ENCODE results near the gene ZNF385D. TPM values are rescaled to one million over a fixed set of nuclear protein-coding genes. Genes with fewer than 3 reads are reported as not detected.

ZNF385D gene
- total and polyA plus RNA-seq, 2 of the 13 experiments (the other 11 are each of a cell fraction or from before 2014, with no cell fraction given): not detected

DNA sequence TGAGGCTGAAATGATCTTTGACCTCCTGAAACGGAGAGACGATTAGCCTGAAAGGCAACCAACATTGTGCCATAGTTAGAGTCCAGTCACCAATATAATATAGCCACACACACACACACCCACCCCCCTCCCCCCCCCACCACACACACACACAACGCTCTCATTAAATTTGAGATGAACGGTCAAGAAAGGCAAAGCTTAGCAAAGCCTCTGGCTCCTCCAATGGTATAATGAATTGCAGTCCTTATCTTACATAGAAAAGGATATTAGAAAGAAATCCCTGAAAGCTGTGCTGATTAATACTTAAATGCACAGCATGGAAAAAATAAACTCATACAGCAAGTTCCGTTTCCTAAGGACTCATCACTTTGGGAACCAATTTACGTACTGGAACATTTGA, 876 bp upstream of the ZNF385D start:
- WGBS (ENCODE audit: low lambda C conversion rate): 34% methylated on average over 6 of the region's 6 CpGs
- H3K9ac ChIP-seq (ENCODE audit: insufficient read depth, low read depth, low read length): no peak overlapping the region
- ChIA-PET POLR2A (no interaction called here), CTCF (ENCODE audit: low intra/inter-chr PET ratio, low total read pairs) (no interaction called here)
- intact Hi-C loops (cut with micrococcal nuclease; ENCODE audit: unreplicated experiment) (loop anchor here (10.0 kb wide), 1 partner anchor 363 kb away; no protein-coding TSS in a partner anchor), in situ Hi-C loops (cut with HindIII; ENCODE audit: extremely low pct_ligation_motif_present, low pct_unique_long_range_greater_than_20kb) (no loop called here)
- no peak overlapping the region for H3K4me2 ChIP-seq (ENCODE audit: low read depth, low read length)
- H3K9me3 ChIP-seq (ENCODE audit: low read length): no peaks in the 10 kb centered on the region
- BruUV-seq (replicated peaks): no TSS peak
- no peaks in the 10 kb centered on the region for H4K20me1 ChIP-seq (ENCODE audit: insufficient read depth, low read length)
- ATAC-seq: no peak
- no peaks in the 10 kb centered on the region for H3K36me3 ChIP-seq (replicated peaks in 1 of 2; ENCODE audit: control insufficient read depth in 1 of 2, insufficient read depth in 2 of 2, low read length in 2 of 2)
- no peak for DNase-seq (ENCODE audit: low spot score)
- no peak overlapping the region for H3K4me3 ChIP-seq (replicated peaks in 1 of 3; ENCODE audit: insufficient read depth in 1 of 3, low read depth in 2 of 3, low read length in 3 of 3)
- no peaks in the 10 kb centered on the region for H3K4me1 ChIP-seq (ENCODE audit: insufficient read depth, low read length)
- H3K27ac ChIP-seq (ENCODE audit: extremely low read length, insufficient read depth, low read length): no peak overlapping the region
- H2AFZ ChIP-seq (ENCODE audit: low read length): no peak overlapping the region
- H3K79me2 ChIP-seq (ENCODE audit: insufficient read depth, low read length): no peaks in the 10 kb centered on the region
- no peak for FAIRE-seq
- 0 out of 5 replicates have a peak, but pooled peaks cover 0 to 4% of the 10 kb centered on the region in 2 experiments for H3K27me3 ChIP-seq (ENCODE audit: control insufficient read depth in 1 of 2, insufficient read depth in 2 of 2, low read length in 2 of 2)
- no peak for TF ChIP-seq PHF8 (CRISPR knock-in tag; IDR thresholded peaks at IDR 0.05)
- no peak for TF ChIP-seq ZNF777 (CRISPR knock-in tag; IDR thresholded peaks at IDR 0.05)
- TF ChIP-seq, protein P1, sequence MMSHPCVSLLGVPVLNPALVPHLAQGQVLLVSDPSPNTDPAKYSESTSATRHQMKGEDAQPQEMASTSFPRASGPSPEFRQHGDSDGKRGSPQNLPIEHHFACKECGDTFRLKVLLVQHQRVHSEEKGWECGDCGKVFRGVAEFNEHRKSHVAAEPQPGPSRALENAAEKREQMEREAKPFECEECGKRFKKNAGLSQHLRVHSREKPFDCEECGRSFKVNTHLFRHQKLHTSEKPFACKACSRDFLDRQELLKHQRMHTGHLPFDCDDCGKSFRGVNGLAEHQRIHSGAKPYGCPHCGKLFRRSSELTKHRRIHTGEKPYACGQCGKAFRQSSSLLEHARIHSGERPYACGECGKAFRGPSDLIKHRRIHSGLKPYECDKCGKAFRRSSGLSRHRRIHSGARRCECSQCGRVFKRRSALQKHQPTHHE (CRISPR knock-in tag; IDR thresholded peaks at IDR 0.05; ENCODE audit: borderline replicate concordance): no peak
- TF ChIP-seq ZNF367 (CRISPR knock-in tag; IDR thresholded peaks at IDR 0.05; ENCODE audit: borderline replicate concordance): no peak
- no peak for TF ChIP-seq TEAD2 (CRISPR knock-in tag; IDR thresholded peaks at IDR 0.05)

DNA sequence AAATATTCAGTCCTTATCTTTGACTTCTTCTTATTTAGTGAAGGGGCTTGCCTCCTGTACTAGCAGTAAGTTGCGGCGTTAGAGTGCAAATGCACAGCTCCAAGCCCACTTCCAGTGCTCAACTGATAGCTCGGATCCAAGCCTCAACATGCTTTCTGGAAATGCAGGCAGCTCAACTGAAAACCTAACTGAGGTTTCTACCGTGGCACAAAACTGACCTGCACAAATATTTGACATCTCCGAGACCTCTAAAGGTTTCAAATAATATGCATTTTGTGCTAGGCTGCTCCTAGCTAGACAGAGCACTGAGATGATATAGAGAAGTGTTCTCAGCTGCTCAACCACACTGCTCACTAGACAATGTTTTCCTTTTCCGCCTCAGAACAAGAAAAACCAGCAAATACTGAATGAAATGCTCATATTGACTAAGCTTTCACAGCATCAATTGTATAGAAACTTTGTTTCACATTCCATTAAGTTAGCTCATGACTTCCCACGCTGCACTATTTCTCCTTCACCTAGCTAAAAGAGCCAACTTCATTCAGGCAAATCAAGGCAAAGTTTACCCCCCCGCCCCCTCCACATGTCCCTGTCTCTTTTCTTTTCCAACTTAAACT, 822 bp downstream of the ZNF385D start:
- no peak overlapping the region for H3K9ac ChIP-seq (ENCODE audit: insufficient read depth, low read depth, low read length)
- no peak for ATAC-seq
- H3K9me3 ChIP-seq (ENCODE audit: low read length): no peaks in the 10 kb centered on the region
- no peak overlapping the region for H3K4me3 ChIP-seq (replicated peaks in 1 of 3; ENCODE audit: insufficient read depth in 1 of 3, low read depth in 2 of 3, low read length in 3 of 3)
- no peaks in the 10 kb centered on the region for H4K20me1 ChIP-seq (ENCODE audit: insufficient read depth, low read length)
- 0 out of 5 replicates have a peak, but pooled peaks cover 0 to 4% of the 10 kb centered on the region in 2 experiments for H3K27me3 ChIP-seq (ENCODE audit: control insufficient read depth in 1 of 2, insufficient read depth in 2 of 2, low read length in 2 of 2)
- no peak overlapping the region for H3K4me2 ChIP-seq (ENCODE audit: low read depth, low read length)
- no TSS peak for BruUV-seq (replicated peaks)
- 8% methylated on average over 8 of the region's 8 CpGs for WGBS (ENCODE audit: low lambda C conversion rate)
- intact Hi-C loops (cut with micrococcal nuclease; ENCODE audit: unreplicated experiment): loop anchor here (10.0 kb wide), 1 partner anchor 365 kb away; no protein-coding TSS in a partner anchor
- ChIA-PET CTCF (ENCODE audit: low intra/inter-chr PET ratio, low total read pairs) (no interaction called here), POLR2A (no interaction called here)
- in situ Hi-C loops (cut with HindIII; ENCODE audit: extremely low pct_ligation_motif_present, low pct_unique_long_range_greater_than_20kb): no loop called here
- no peak for FAIRE-seq
- no peaks in the 10 kb centered on the region for H3K36me3 ChIP-seq (replicated peaks in 1 of 2; ENCODE audit: control insufficient read depth in 1 of 2, insufficient read depth in 2 of 2, low read length in 2 of 2)
- H3K4me1 ChIP-seq (ENCODE audit: insufficient read depth, low read length): no peaks in the 10 kb centered on the region
- no peak for DNase-seq (ENCODE audit: low spot score)
- H2AFZ ChIP-seq (ENCODE audit: low read length): no peak overlapping the region
- no peaks in the 10 kb centered on the region for H3K79me2 ChIP-seq (ENCODE audit: insufficient read depth, low read length)
- no peak overlapping the region for H3K27ac ChIP-seq (ENCODE audit: extremely low read length, insufficient read depth, low read length)
- TF ChIP-seq FOXA1 (IDR thresholded peaks at IDR 0.05): no peak
- TF ChIP-seq FOXA1 (CRISPR knock-in tag; IDR thresholded peaks at IDR 0.05): no peak
- TF ChIP-seq SRSF4 (IDR thresholded peaks at IDR 0.05; ENCODE audit: low read depth, low read length, poor library complexity, severe bottlenecking): no peak
- TF ChIP-seq, protein P2, sequence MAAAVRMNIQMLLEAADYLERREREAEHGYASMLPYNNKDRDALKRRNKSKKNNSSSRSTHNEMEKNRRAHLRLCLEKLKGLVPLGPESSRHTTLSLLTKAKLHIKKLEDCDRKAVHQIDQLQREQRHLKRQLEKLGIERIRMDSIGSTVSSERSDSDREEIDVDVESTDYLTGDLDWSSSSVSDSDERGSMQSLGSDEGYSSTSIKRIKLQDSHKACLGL (CRISPR knock-in tag; IDR thresholded peaks at IDR 0.05): no peak
- TF ChIP-seq CEBPG (CRISPR knock-in tag; IDR thresholded peaks at IDR 0.05): no peak
- no peak for TF ChIP-seq POGZ (CRISPR knock-in tag; IDR thresholded peaks at IDR 0.05)
- TF ChIP-seq, protein P3, sequence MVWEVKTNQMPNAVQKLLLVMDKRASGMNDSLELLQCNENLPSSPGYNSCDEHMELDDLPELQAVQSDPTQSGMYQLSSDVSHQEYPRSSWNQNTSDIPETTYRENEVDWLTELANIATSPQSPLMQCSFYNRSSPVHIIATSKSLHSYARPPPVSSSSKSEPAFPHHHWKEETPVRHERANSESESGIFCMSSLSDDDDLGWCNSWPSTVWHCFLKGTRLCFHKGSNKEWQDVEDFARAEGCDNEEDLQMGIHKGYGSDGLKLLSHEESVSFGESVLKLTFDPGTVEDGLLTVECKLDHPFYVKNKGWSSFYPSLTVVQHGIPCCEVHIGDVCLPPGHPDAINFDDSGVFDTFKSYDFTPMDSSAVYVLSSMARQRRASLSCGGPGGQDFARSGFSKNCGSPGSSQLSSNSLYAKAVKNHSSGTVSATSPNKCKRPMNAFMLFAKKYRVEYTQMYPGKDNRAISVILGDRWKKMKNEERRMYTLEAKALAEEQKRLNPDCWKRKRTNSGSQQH (CRISPR knock-in tag; IDR thresholded peaks at IDR 0.05; ENCODE audit: low read depth): no peak
- TF ChIP-seq SIN3A (IDR thresholded peaks at IDR 0.05; ENCODE audit: borderline replicate concordance, low read depth, low read length): no peak
- no peak for TF ChIP-seq KAT8 (CRISPR knock-in tag; IDR thresholded peaks at IDR 0.05)
- no peak for TF ChIP-seq REPIN1 (CRISPR knock-in tag; IDR thresholded peaks at IDR 0.05; ENCODE audit: borderline replicate concordance, low read depth)
- no peak for TF ChIP-seq PAF1 (CRISPR knock-in tag; IDR thresholded peaks at IDR 0.05)
- no peak for TF ChIP-seq ZNF619 (CRISPR knock-in tag; IDR thresholded peaks at IDR 0.05)

All from HepG2 (cell line).